Measurements from ENCODE around the gene MYO6. TPM values are rescaled to one million over a fixed set of nuclear protein-coding genes. Genes with fewer than 3 reads are reported as not detected.

Gene MYO6
- total RNA-seq, 2 experiments from 2014 or later, result not detected

- Histone ChIP-seq H4K20me1 (ENCODE audit: insufficient read depth, low read length) (no peaks in the 10 kb centered on the region), H2AFZ (ENCODE audit: low read length) (no peak overlapping the region), H3K4me1 (ENCODE audit: insufficient read depth, low read length, poor library complexity, severe bottlenecking) (no peaks in the 10 kb centered on the region), H3K4me2 (ENCODE audit: low read length) (no peak overlapping the region), H3K27ac (ENCODE audit: low read depth, low read length, poor library complexity, severe bottlenecking) (no peak overlapping the region), H3K4me3 (ENCODE audit: low read depth, low read length, poor library complexity, severe bottlenecking) (no peak overlapping the region), H3K36me3 (ENCODE audit: insufficient read depth, low read length) (no peaks in the 10 kb centered on the region), H3K79me2 (ENCODE audit: insufficient read depth, low read depth, low read length) (no peaks in the 10 kb centered on the region), H3K9me2 (ENCODE audit: insufficient read depth, low read length) (no peaks in the 10 kb centered on the region), H3K9me3 (ENCODE audit: low read length) (no peaks in the 10 kb centered on the region)
- ChIA-PET POLR2A (no interaction called here), CTCF (ENCODE audit: unreplicated experiment) (no interaction called here)
- no TSS peak for BruUV-seq (replicated peaks)
- no peak for TF ChIP-seq CTCF (conservative IDR thresholded peaks at IDR 0.05; ENCODE audit: low read length)
- no peak for TF ChIP-seq EZH2phosphoT487 (IDR thresholded peaks at IDR 0.05; ENCODE audit: borderline replicate concordance, low read depth, low read length)
- intact Hi-C loops (cut with micrococcal nuclease; ENCODE audit: unreplicated experiment), result no loop called here
- no peak for DNase-seq (ENCODE audit: low spot score)
Measured at GRCh38 chr6:75800133-75800532, 51.1 kb downstream of the MYO6 start.

- Histone ChIP-seq H4K20me1 (ENCODE audit: insufficient read depth, low read length) (no peaks in the 10 kb centered on the region), H2AFZ (ENCODE audit: low read length) (no peak overlapping the region), H3K9me3 (ENCODE audit: low read length) (no peaks in the 10 kb centered on the region), H3K4me2 (ENCODE audit: low read length) (no peak overlapping the region), H3K27ac (ENCODE audit: low read depth, low read length, poor library complexity, severe bottlenecking) (no peak overlapping the region), H3K4me3 (ENCODE audit: low read depth, low read length, poor library complexity, severe bottlenecking) (no peak overlapping the region), H3K4me1 (ENCODE audit: insufficient read depth, low read length, poor library complexity, severe bottlenecking) (no peaks in the 10 kb centered on the region), H3K36me3 (ENCODE audit: insufficient read depth, low read length) (no peaks in the 10 kb centered on the region), H3K9me2 (ENCODE audit: insufficient read depth, low read length) (no peaks in the 10 kb centered on the region), H3K79me2 (ENCODE audit: insufficient read depth, low read depth, low read length) (no peaks in the 10 kb centered on the region)
- no peak for DNase-seq (ENCODE audit: low spot score)
- ChIA-PET POLR2A (no interaction called here), CTCF (ENCODE audit: unreplicated experiment) (no interaction called here)
- TF ChIP-seq EZH2phosphoT487 (IDR thresholded peaks at IDR 0.05; ENCODE audit: borderline replicate concordance, low read depth, low read length) (no peak), CTCF (conservative IDR thresholded peaks at IDR 0.05; ENCODE audit: low read length) (0 out of 2 replicates have a peak, but pooled peaks have one; percentile 15)
- BruUV-seq (replicated peaks), result no TSS peak
- intact Hi-C loops (cut with micrococcal nuclease; ENCODE audit: unreplicated experiment), result no loop called here
Measured at GRCh38 chr6:75800708-75801505, 51.9 kb downstream of the MYO6 start.

- DNase-seq (ENCODE audit: low spot score), result no peak
- BruUV-seq (replicated peaks), result no TSS peak
- H3K9me2 ChIP-seq (ENCODE audit: insufficient read depth, low read length), result no peaks in the 10 kb centered on the region
- no peaks in the 10 kb centered on the region for H4K20me1 ChIP-seq (ENCODE audit: insufficient read depth, low read length)
- H3K27ac ChIP-seq (ENCODE audit: low read depth, low read length, poor library complexity, severe bottlenecking), result no peak overlapping the region
- H2AFZ ChIP-seq (ENCODE audit: low read length), result no peak overlapping the region
- no peak for TF ChIP-seq EZH2phosphoT487 (IDR thresholded peaks at IDR 0.05; ENCODE audit: borderline replicate concordance, low read depth, low read length)
- TF ChIP-seq CTCF (conservative IDR thresholded peaks at IDR 0.05; ENCODE audit: low read length), result no peak
- H3K4me2 ChIP-seq (ENCODE audit: low read length), result no peak overlapping the region
- ChIA-PET POLR2A (no interaction called here), CTCF (ENCODE audit: unreplicated experiment) (no interaction called here)
- no peaks in the 10 kb centered on the region for H3K79me2 ChIP-seq (ENCODE audit: insufficient read depth, low read depth, low read length)
- intact Hi-C loops (cut with micrococcal nuclease; ENCODE audit: unreplicated experiment), result no loop called here
- no peak overlapping the region for H3K4me3 ChIP-seq (ENCODE audit: low read depth, low read length, poor library complexity, severe bottlenecking)
- H3K9me3 ChIP-seq (ENCODE audit: low read length), result no peaks in the 10 kb centered on the region
- no peaks in the 10 kb centered on the region for H3K36me3 ChIP-seq (ENCODE audit: insufficient read depth, low read length)
- H3K4me1 ChIP-seq (ENCODE audit: insufficient read depth, low read length, poor library complexity, severe bottlenecking), result no peaks in the 10 kb centered on the region
Measured at GRCh38 chr6:75802366-75802765, 53.3 kb downstream of the MYO6 start.

All from OCI-LY7 (cell line).